CD4-positive, alpha-beta memory T cell (primary cell): ENCODE data around the gene SSBP2. TPM values are rescaled to one million over a fixed set of nuclear protein-coding genes. Genes with fewer than 3 reads are reported as not detected.
"Not testable (repeated sequence)": the region's sequence is repeated elsewhere in the genome, so short reads cannot be mapped to it uniquely, and the experiment has no call there.

ENCODE experiments used
- CTCF ChIA-PET: fragments of 350-600 bp; sonication (Branson Sonifier 250); formaldehyde crosslinking; loops from one replicate; lab custom pipeline; 2021; ENCODE audit warnings: inconsistent platforms; ENCODE audit not compliant: partially characterized antibody; lab: Charles Lee
- POLR2A ChIA-PET: fragments of 350-600 bp; sonication (Branson Sonifier 250); formaldehyde crosslinking; loops from one replicate; lab custom pipeline; 2021; ENCODE audit not compliant: partially characterized antibody; lab: Charles Lee
- DNase-seq, 5 donors: peaks; one replicate each; pipeline versions ENCODE4 v3.0.0 to v3.0.0-alpha.2; 2020 to 2022; ENCODE audit warnings: mixed read lengths in 1 of 5
- H3K27ac ChIP-seq: one replicate; pipeline ENCODE4 v1.7.0; 2013; ENCODE audit warnings: low read depth, low read length
- H3K27me3 ChIP-seq: 2 replicates; pipeline ENCODE4 v1.7.0; 2013; ENCODE audit warnings: mild to moderate bottlenecking, low read length, moderate library complexity; ENCODE audit not compliant: insufficient read depth
- H3K36me3 ChIP-seq: 2 replicates; pipeline ENCODE4 v1.7.0; 2013; ENCODE audit warnings: mild to moderate bottlenecking, low read length, moderate library complexity; ENCODE audit not compliant: insufficient read depth
- H3K4me1 ChIP-seq: 2 replicates; pipeline ENCODE4 v1.7.0; 2013; ENCODE audit warnings: mild to moderate bottlenecking, low read length, moderate library complexity; ENCODE audit not compliant: insufficient read depth
- H3K4me3 ChIP-seq, 2 donors: one replicate each; pipeline ENCODE4 v1.7.0; 2013; ENCODE audit warnings: low read length in 2 of 2, mild to moderate bottlenecking in 1 of 2
- H3K9me3 ChIP-seq, 2 donors: one replicate each; pipeline ENCODE4 v1.7.0; 2013; ENCODE audit warnings: low read length in 2 of 2, control low read depth in 1 of 2; ENCODE audit not compliant: control insufficient read depth in 1 of 2
- H3K27ac Mint-ChIP-seq, 7 donors: one replicate each; pipeline ENCODE4 v1.8.0; 2020 to 2021; ENCODE audit warnings: mixed read lengths in 7 of 7, mild to moderate bottlenecking in 6 of 7, inconsistent platforms in 3 of 7, moderate library complexity in 3 of 7
- H3K27me3 Mint-ChIP-seq, 2 donors: one replicate each; pipeline ENCODE4 v1.8.0; 2020 to 2021; ENCODE audit warnings: mixed read lengths in 2 of 2
- H3K36me3 Mint-ChIP-seq, 2 donors: one replicate each; pipeline ENCODE4 v1.8.0; 2020 to 2021; ENCODE audit warnings: mixed read lengths in 2 of 2, inconsistent platforms in 1 of 2, mild to moderate bottlenecking in 1 of 2
- H3K4me1 Mint-ChIP-seq, 4 donors: one replicate each; pipeline ENCODE4 v1.8.0; 2020 to 2021; ENCODE audit warnings: mixed read lengths in 4 of 4, mild to moderate bottlenecking in 1 of 4
- H3K4me3 Mint-ChIP-seq, 8 donors: one replicate each; pipeline ENCODE4 v1.8.0; 2020 to 2021; ENCODE audit warnings: mixed read lengths in 8 of 8, mild to moderate bottlenecking in 7 of 8, moderate library complexity in 6 of 8, inconsistent platforms in 3 of 8
- H3K9me3 Mint-ChIP-seq, 8 donors: one replicate each; pipeline ENCODE4 v1.8.0; 2020 to 2021; ENCODE audit warnings: mixed read lengths in 8 of 8, mild to moderate bottlenecking in 5 of 8, inconsistent platforms in 3 of 8, moderate library complexity in 1 of 8
- intact Hi-C: fragments of 100-400 bp; cut with micrococcal nuclease; formaldehyde crosslinking; loops from one replicate; pipeline ENCODE4 v1.15.1; 2023
- polyA plus RNA-seq, 2 donors: library from polyadenylated mRNA; unstranded; fragments of 300-500 nt; fragmentation: Illumina TruSeq; gene quantifications; one replicate each; pipeline ENCODE4 v1.2.3, GENCODE V29; 2021
- total RNA-seq, 2 experiments: library from RNA; stranded (reverse); gene quantifications; one replicate each; pipeline ENCODE4 v1.2.3, GENCODE V29; 2021

The SSBP2 gene
- total and polyA plus RNA-seq, 4 experiments from 2014 or later = 46.4 to 91.7 (median 58.9) TPM

GRCh38 chr5:81482595-81482994 is 268.3 kb downstream of the SSBP2 start:
- POLR2A ChIA-PET = no interaction called here

GRCh38 chr5:81473395-81473794 is 277.5 kb downstream of the SSBP2 start:
- H3K4me1 Mint-ChIP-seq, H3K9me3 Mint-ChIP-seq, CTCF ChIA-PET, H3K27me3 ChIP-seq, H3K27ac ChIP-seq, intact Hi-C loops, DNase-seq, H3K27ac Mint-ChIP-seq, H3K4me3 Mint-ChIP-seq, H3K9me3 ChIP-seq, H3K4me3 ChIP-seq, POLR2A ChIA-PET, H3K36me3 ChIP-seq, H3K27me3 Mint-ChIP-seq, H3K4me1 ChIP-seq: not testable (repeated sequence)
- H3K36me3 Mint-ChIP-seq = peaks cover 20 to 22% of the 10 kb centered on the region in 2 donors

More at GRCh38 chr5:81482595-81482994, 268.3 kb downstream of the SSBP2 start:
- H3K4me3 Mint-ChIP-seq = no peak overlapping the region
- Histone ChIP-seq H3K4me3 (no peak overlapping the region), H3K4me1 (no peaks in the 10 kb centered on the region), H3K27me3 (no peaks in the 10 kb centered on the region), H3K27ac (no peak overlapping the region), H3K9me3 (no peaks in the 10 kb centered on the region), H3K36me3 (no peaks in the 10 kb centered on the region)
- H3K36me3 Mint-ChIP-seq = peaks cover 1 to 19% of the 10 kb centered on the region in 2 donors
- DNase-seq = no peak
- H3K9me3 Mint-ChIP-seq = no peaks in the 10 kb centered on the region
- H3K27me3 Mint-ChIP-seq = no peaks in the 10 kb centered on the region
- H3K27ac Mint-ChIP-seq = no peak overlapping the region
- CTCF ChIA-PET = no interaction called here
- no peaks in the 10 kb centered on the region for H3K4me1 Mint-ChIP-seq
- intact Hi-C loops = no loop called here

GRCh38 chr5:81469676-81470075 is 281.2 kb downstream of the SSBP2 start:
- H3K4me3 Mint-ChIP-seq = no peak overlapping the region
- H3K9me3 Mint-ChIP-seq = peaks cover 0 to 3% (median 0%) of the 10 kb centered on the region in 8 donors
- Histone ChIP-seq H3K9me3 (no peaks in the 10 kb centered on the region), H3K4me1 (no peaks in the 10 kb centered on the region), H3K36me3 (peaks cover 3% of the 10 kb centered on the region), H3K27me3 (no peaks in the 10 kb centered on the region), H3K27ac (no peak overlapping the region), H3K4me3 (no peak overlapping the region)
- intact Hi-C loops = no loop called here
- CTCF ChIA-PET = interaction anchor here (0.7 kb wide), 1 partner anchor 756 kb away, joined by 5 read pairs; no protein-coding TSS in a partner anchor
- no peaks in the 10 kb centered on the region for H3K27me3 Mint-ChIP-seq
- no peak overlapping the region for H3K27ac Mint-ChIP-seq
- DNase-seq = no peak
- POLR2A ChIA-PET = no interaction called here
- no peaks in the 10 kb centered on the region for H3K4me1 Mint-ChIP-seq
- H3K36me3 Mint-ChIP-seq = peaks cover 21 to 31% of the 10 kb centered on the region in 2 donors

- intact Hi-C loops = no loop called here
- no peaks in the 10 kb centered on the region for H3K27me3 ChIP-seq
- no peaks in the 10 kb centered on the region for H3K9me3 ChIP-seq
- no peaks in the 10 kb centered on the region for H3K36me3 ChIP-seq
- Mint-ChIP-seq H3K27me3 (no peaks in the 10 kb centered on the region), H3K27ac (no peak overlapping the region), H3K4me3 (no peak overlapping the region), H3K36me3 (peaks cover 21 to 35% of the 10 kb centered on the region in 2 donors), H3K9me3 (peaks cover 0 to 2% (median 0%) of the 10 kb centered on the region in 8 donors), H3K4me1 (no peaks in the 10 kb centered on the region)
- H3K4me1 ChIP-seq = no peaks in the 10 kb centered on the region
- DNase-seq = no peak
- POLR2A ChIA-PET = no interaction called here
- no peak overlapping the region for H3K4me3 ChIP-seq
- no peak overlapping the region for H3K27ac ChIP-seq
- CTCF ChIA-PET = no interaction called here
These were observed 300.0 kb downstream of the SSBP2 start for GRCh38 chr5:81450940-81451339.

- no peak overlapping the region for H3K27ac Mint-ChIP-seq
- H3K36me3 Mint-ChIP-seq = peaks cover 4 to 5% of the 10 kb centered on the region in 2 donors
These were observed 315.9 kb downstream of the SSBP2 start for GRCh38 chr5:81435023-81435422.

GRCh38 chr5:81429985-81430384 is 320.9 kb downstream of the SSBP2 start:
- intact Hi-C loops = loop anchor here (5.0 to 10.0 kb wide), 2 partner anchors 422 to 545 kb away; partner anchors contain the start of gene ATG10
- H3K27me3 Mint-ChIP-seq = no peaks in the 10 kb centered on the region
- DNase-seq = no peak
- H3K27ac Mint-ChIP-seq = no peak overlapping the region
- peaks cover 0 to 2% (median 0%) of the 10 kb centered on the region in 8 donors for H3K9me3 Mint-ChIP-seq
- ChIA-PET POLR2A (interaction anchor here (1.2 kb wide), 1 partner anchor 736 kb away, joined by 3 read pairs; no protein-coding TSS in a partner anchor), CTCF (interaction anchor here (1.7 to 2.1 kb wide), 2 partner anchors 408 to 735 kb away, joined by 5 to 9 read pairs; no protein-coding TSS in a partner anchor)
- no peak overlapping the region for H3K4me3 ChIP-seq
- H3K4me3 Mint-ChIP-seq = no peak overlapping the region
- peaks cover 4 to 8% of the 10 kb centered on the region in 2 donors for H3K36me3 Mint-ChIP-seq
- no peaks in the 10 kb centered on the region for H3K27me3 ChIP-seq
- H3K36me3 ChIP-seq = no peaks in the 10 kb centered on the region
- peaks cover 3 to 7% (median 5%) of the 10 kb centered on the region in 4 donors for H3K4me1 Mint-ChIP-seq
- H3K9me3 ChIP-seq = no peaks in the 10 kb centered on the region
- H3K27ac ChIP-seq = no peak overlapping the region
- H3K4me1 ChIP-seq = no peaks in the 10 kb centered on the region

More at GRCh38 chr5:81435023-81435422, 315.9 kb downstream of the SSBP2 start:
- Histone ChIP-seq H3K4me3 (no peak overlapping the region), H3K36me3 (no peaks in the 10 kb centered on the region), H3K4me1 (no peaks in the 10 kb centered on the region), H3K27me3 (no peaks in the 10 kb centered on the region), H3K27ac (no peak overlapping the region), H3K9me3 (no peaks in the 10 kb centered on the region)
- Mint-ChIP-seq H3K27me3 (no peaks in the 10 kb centered on the region), H3K9me3 (peaks cover 0 to 2% (median 0%) of the 10 kb centered on the region in 8 donors), H3K4me3 (no peak overlapping the region), H3K4me1 (no peaks in the 10 kb centered on the region)
- intact Hi-C loops = no loop called here
- CTCF ChIA-PET = no interaction called here
- DNase-seq = no peak
- POLR2A ChIA-PET = no interaction called here

GRCh38 chr5:81429363-81429762 is 321.5 kb downstream of the SSBP2 start:
- H3K4me1 Mint-ChIP-seq = peaks cover 3 to 7% (median 5%) of the 10 kb centered on the region in 4 donors
- ChIA-PET CTCF (interaction anchor here (0.7 kb wide), 1 partner anchor 737 kb away, joined by 4 read pairs; no protein-coding TSS in a partner anchor), POLR2A (no interaction called here)
- no peak overlapping the region for H3K4me3 Mint-ChIP-seq
- Histone ChIP-seq H3K36me3 (no peaks in the 10 kb centered on the region), H3K4me3 (no peak overlapping the region), H3K9me3 (no peaks in the 10 kb centered on the region), H3K27ac (no peak overlapping the region), H3K27me3 (no peaks in the 10 kb centered on the region), H3K4me1 (no peaks in the 10 kb centered on the region)
- peaks cover 0 to 2% (median 0%) of the 10 kb centered on the region in 8 donors for H3K9me3 Mint-ChIP-seq
- no peaks in the 10 kb centered on the region for H3K27me3 Mint-ChIP-seq
- H3K36me3 Mint-ChIP-seq = peaks cover 0 to 4% of the 10 kb centered on the region in 2 donors
- DNase-seq = no peak
- no peak overlapping the region for H3K27ac Mint-ChIP-seq
- intact Hi-C loops = loop anchor here (5.0 to 10.0 kb wide), 2 partner anchors 423 to 545 kb away; partner anchors contain the start of gene ATG10
